Stimulated activated naive B cell treated with anti-CD40 and anti-IgM and Interleukin-4, amounts not matched to agents 10 μg/mL and 1 μg/mL and 100 μg/mL, for 72 hours (primary cell): Measurements from ENCODE around the gene PDE6H.

Experiments used
- ATAC-seq, 2 donors: fragments of 150-1000 bp; cut with Tn5 transposase; replicated peaks; 2 replicates each; pipeline ENCODE4 v1.10.0; 2021; ENCODE audit warnings: moderate library complexity in 1 of 2
- DNase-seq: peaks from one replicate; pipeline ENCODE4 v3.0.0; 2021
- H3K27ac Mint-ChIP-seq: one replicate; pipeline ENCODE4 v1.8.0; 2022; ENCODE audit warnings: mild to moderate bottlenecking, mixed read lengths
- H3K27me3 Mint-ChIP-seq, 2 donors: one replicate each; pipeline ENCODE4 v1.8.0; 2022; ENCODE audit warnings: mixed read lengths in 2 of 2
- H3K36me3 Mint-ChIP-seq, 2 donors: one replicate each; pipeline ENCODE4 v1.8.0; 2022; ENCODE audit warnings: mixed read lengths in 2 of 2, mild to moderate bottlenecking in 1 of 2
- H3K4me1 Mint-ChIP-seq, 2 donors: one replicate each; pipeline ENCODE4 v1.8.0; 2022; ENCODE audit warnings: mixed read lengths in 2 of 2, mild to moderate bottlenecking in 1 of 2
- H3K4me3 Mint-ChIP-seq, 2 donors: one replicate each; pipeline ENCODE4 v1.8.0; 2022; ENCODE audit warnings: mild to moderate bottlenecking in 2 of 2, mixed read lengths in 2 of 2, moderate library complexity in 1 of 2
- H3K9me3 Mint-ChIP-seq, 2 donors: one replicate each; pipeline ENCODE4 v1.8.0; 2022; ENCODE audit warnings: mixed read lengths in 2 of 2, mild to moderate bottlenecking in 1 of 2

The PDE6H gene

GRCh38 chr12:14992673-14993072 is 19.8 kb downstream of the PDE6H start:
- DNase-seq = no peak
- Mint-ChIP-seq H3K27ac (no peak overlapping the region), H3K9me3 (peaks cover 14 to 16% of the 10 kb centered on the region in 2 donors), H3K4me3 (no peak overlapping the region), H3K27me3 (no peaks in the 10 kb centered on the region), H3K4me1 (peaks cover 46 to 70% of the 10 kb centered on the region in 2 donors), H3K36me3 (peaks cover 7 to 19% of the 10 kb centered on the region in 2 donors)
- no peak for ATAC-seq

- H3K27me3 Mint-ChIP-seq = peaks cover 0 to 2% of the 10 kb centered on the region in 2 donors
- DNase-seq (no peak), ATAC-seq (no peak)
- peaks cover 11 to 16% of the 10 kb centered on the region in 2 donors for H3K9me3 Mint-ChIP-seq
- peaks cover 43 to 65% of the 10 kb centered on the region in 2 donors for H3K4me1 Mint-ChIP-seq
- H3K36me3 Mint-ChIP-seq = peaks cover 7 to 19% of the 10 kb centered on the region in 2 donors
- no peak overlapping the region for H3K4me3 Mint-ChIP-seq
- H3K27ac Mint-ChIP-seq = no peak overlapping the region
These were observed 20.3 kb downstream of the PDE6H start for GRCh38 chr12:14993117-14993516.

GRCh38 chr12:14993537-14994266 is 20.9 kb downstream of the PDE6H start:
- DNase-seq (peak; percentile 27), ATAC-seq (peak; percentile 82 to 83)
- H3K9me3 Mint-ChIP-seq = peaks cover 5 to 13% of the 10 kb centered on the region in 2 donors
- peaks cover 0 to 8% of the 10 kb centered on the region in 2 donors for H3K27me3 Mint-ChIP-seq
- peak overlapping the region; percentile 1 for H3K27ac Mint-ChIP-seq
- H3K4me1 Mint-ChIP-seq = peaks cover 38 to 60% of the 10 kb centered on the region in 2 donors
- H3K4me3 Mint-ChIP-seq = peak overlapping the region; percentile 11 to 26
- peaks cover 7 to 19% of the 10 kb centered on the region in 2 donors for H3K36me3 Mint-ChIP-seq

- H3K36me3 Mint-ChIP-seq = peaks cover 7 to 14% of the 10 kb centered on the region in 2 donors
- H3K9me3 Mint-ChIP-seq = peaks cover 5% of the 10 kb centered on the region in 2 donors
- H3K27ac Mint-ChIP-seq = no peak overlapping the region
- DNase-seq (no peak), ATAC-seq (no peak)
- H3K27me3 Mint-ChIP-seq = peaks cover 4 to 14% of the 10 kb centered on the region in 2 donors
- H3K4me3 Mint-ChIP-seq = no peak overlapping the region
- peaks cover 32 to 51% of the 10 kb centered on the region in 2 donors for H3K4me1 Mint-ChIP-seq
These were observed 21.8 kb downstream of the PDE6H start for GRCh38 chr12:14994610-14995009.

GRCh38 chr12:14995583-14996425 is 23.0 kb downstream of the PDE6H start:
- peaks cover 26 to 39% of the 10 kb centered on the region in 2 donors for H3K4me1 Mint-ChIP-seq
- DNase-seq (no peak), ATAC-seq (no peak)
- peaks cover 5 to 8% of the 10 kb centered on the region in 2 donors for H3K36me3 Mint-ChIP-seq
- H3K9me3 Mint-ChIP-seq = peaks cover 2 to 4% of the 10 kb centered on the region in 2 donors
- H3K4me3 Mint-ChIP-seq = no peak overlapping the region
- H3K27ac Mint-ChIP-seq = no peak overlapping the region
- peaks cover 4 to 19% of the 10 kb centered on the region in 2 donors for H3K27me3 Mint-ChIP-seq

GRCh38 chr12:14997998-14998397 is 25.2 kb downstream of the PDE6H start:
- Mint-ChIP-seq H3K36me3 (no peaks in the 10 kb centered on the region), H3K27me3 (peaks cover 8 to 19% of the 10 kb centered on the region in 2 donors), H3K4me3 (no peak overlapping the region), H3K27ac (no peak overlapping the region), H3K9me3 (no peaks in the 10 kb centered on the region), H3K4me1 (peaks cover 17 to 26% of the 10 kb centered on the region in 2 donors)
- ATAC-seq = no peak
- DNase-seq = no peak

GRCh38 chr12:14999021-14999694 is 26.3 kb downstream of the PDE6H start:
- Mint-ChIP-seq H3K36me3 (no peaks in the 10 kb centered on the region), H3K4me3 (no peak overlapping the region), H3K9me3 (no peaks in the 10 kb centered on the region), H3K27ac (no peak overlapping the region), H3K27me3 (peaks cover 8 to 21% of the 10 kb centered on the region in 2 donors), H3K4me1 (peaks cover 7 to 14% of the 10 kb centered on the region in 2 donors)
- DNase-seq (no peak), ATAC-seq (no peak)

- no peak for ATAC-seq
- Mint-ChIP-seq H3K27me3 (peaks cover 14 to 26% of the 10 kb centered on the region in 2 donors), H3K4me1 (peaks cover 7 to 8% of the 10 kb centered on the region in 2 donors), H3K36me3 (no peaks in the 10 kb centered on the region), H3K27ac (no peak overlapping the region), H3K9me3 (no peaks in the 10 kb centered on the region), H3K4me3 (no peak overlapping the region)
- no peak for DNase-seq
These were observed 27.0 kb downstream of the PDE6H start for GRCh38 chr12:14999695-15000365.

GRCh38 chr12:15000575-15000974 is 27.7 kb downstream of the PDE6H start:
- Mint-ChIP-seq H3K27me3 (peaks cover 14 to 26% of the 10 kb centered on the region in 2 donors), H3K27ac (no peak overlapping the region), H3K4me1 (peaks cover under 1% of the 10 kb centered on the region in 2 donors), H3K9me3 (no peaks in the 10 kb centered on the region), H3K36me3 (no peaks in the 10 kb centered on the region), H3K4me3 (no peak overlapping the region)
- ATAC-seq = no peak
- DNase-seq = no peak

- DNase-seq = no peak
- no peaks in the 10 kb centered on the region for H3K9me3 Mint-ChIP-seq
- H3K27me3 Mint-ChIP-seq = peaks cover 19 to 31% of the 10 kb centered on the region in 2 donors
- H3K4me1 Mint-ChIP-seq = no peaks in the 10 kb centered on the region
- no peak for ATAC-seq
- H3K36me3 Mint-ChIP-seq = peaks cover 0 to 1% of the 10 kb centered on the region in 2 donors
- H3K27ac Mint-ChIP-seq = no peak overlapping the region
- no peak overlapping the region for H3K4me3 Mint-ChIP-seq
These were observed 29.0 kb downstream of the PDE6H start for GRCh38 chr12:15001733-15002382.

- no peak for DNase-seq
- H3K4me3 Mint-ChIP-seq = no peak overlapping the region
- no peaks in the 10 kb centered on the region for H3K9me3 Mint-ChIP-seq
- ATAC-seq = no peak
- H3K4me1 Mint-ChIP-seq = no peaks in the 10 kb centered on the region
- H3K27me3 Mint-ChIP-seq = peaks cover 15 to 19% of the 10 kb centered on the region in 2 donors
- H3K36me3 Mint-ChIP-seq = peaks cover 0 to 1% of the 10 kb centered on the region in 2 donors
- H3K27ac Mint-ChIP-seq = no peak overlapping the region
These were observed 31.6 kb downstream of the PDE6H start for GRCh38 chr12:15004421-15004820.

- ATAC-seq = no peak
- no peak for DNase-seq
- no peak overlapping the region for H3K4me3 Mint-ChIP-seq
- peaks cover 15 to 23% of the 10 kb centered on the region in 2 donors for H3K27me3 Mint-ChIP-seq
- H3K4me1 Mint-ChIP-seq = no peaks in the 10 kb centered on the region
- peaks cover 0 to 1% of the 10 kb centered on the region in 2 donors for H3K36me3 Mint-ChIP-seq
- H3K9me3 Mint-ChIP-seq = no peaks in the 10 kb centered on the region
- H3K27ac Mint-ChIP-seq = no peak overlapping the region
These were observed 32.2 kb downstream of the PDE6H start for GRCh38 chr12:15005064-15005463.

- Mint-ChIP-seq H3K27me3 (peaks cover 15 to 19% of the 10 kb centered on the region in 2 donors), H3K4me1 (no peaks in the 10 kb centered on the region), H3K36me3 (peaks cover 0 to 1% of the 10 kb centered on the region in 2 donors), H3K27ac (no peak overlapping the region), H3K4me3 (no peak overlapping the region), H3K9me3 (no peaks in the 10 kb centered on the region)
- DNase-seq (no peak), ATAC-seq (no peak)
These were observed 34.7 kb downstream of the PDE6H start for GRCh38 chr12:15007551-15007950.
